ENCODE measurements around the gene SUFU. TPM values are rescaled to one million over a fixed set of nuclear protein-coding genes. Genes with fewer than 3 reads are reported as not detected.

Gene SUFU
- total and polyA plus RNA-seq, 2 experiments from 2014 or later = 2.8 to 5.6 TPM

DNA sequence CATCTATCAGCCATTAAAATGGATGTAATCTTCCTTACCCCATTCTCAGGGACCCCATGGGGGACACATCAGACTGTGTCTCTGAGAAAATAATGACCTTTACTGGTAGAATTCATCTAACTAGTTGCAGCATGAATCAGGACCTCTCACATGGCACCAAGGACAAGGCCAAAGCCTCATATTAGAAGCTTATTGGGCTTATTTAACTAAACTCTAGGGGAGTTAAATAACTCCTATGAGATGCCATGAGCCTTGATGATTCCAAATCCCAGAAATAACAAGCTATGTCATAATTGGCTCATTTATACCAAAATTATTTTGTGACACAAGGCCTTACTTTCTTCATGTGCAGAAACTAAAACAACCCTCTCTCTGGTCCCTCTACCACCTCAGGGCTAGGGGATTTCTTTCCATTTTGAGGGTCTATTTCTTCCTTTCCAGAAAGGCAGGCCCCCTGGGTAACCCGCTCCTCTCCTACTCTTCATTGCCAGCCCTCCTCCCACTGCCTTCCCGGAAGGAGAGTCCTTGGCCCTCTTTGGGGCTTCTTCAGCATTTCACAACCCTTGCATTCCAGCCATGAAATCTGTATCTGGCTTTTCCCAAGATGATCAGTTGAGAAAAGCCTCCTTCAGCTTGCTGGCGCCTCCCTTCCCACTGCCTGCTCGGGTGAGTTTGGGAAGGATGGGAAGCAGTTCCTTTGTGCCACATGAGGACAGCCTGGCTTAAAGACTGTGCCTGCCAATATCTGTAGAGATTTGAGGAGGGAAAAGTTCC is 98.7 kb downstream of the SUFU start:
- Mint-ChIP-seq H3K9me3 (no peaks in the 10 kb centered on the region; the same call in 2 of the 3 replicates), H3K36me3 (ENCODE audit: low read depth) (no peaks in the 10 kb centered on the region), H3K4me3 (no peak overlapping the region), H3K27me3 (ENCODE audit: insufficient read depth, low read depth, poor library complexity) (peaks cover 2% of the 10 kb centered on the region), H3K4me1 (no peaks in the 10 kb centered on the region), H3K27ac (no peak overlapping the region)
- Histone ChIP-seq H4K20me1 (replicated peaks; ENCODE audit: insufficient read depth) (no peaks in the 10 kb centered on the region), H3K36me3 (ENCODE audit: insufficient read depth) (no peaks in the 10 kb centered on the region), H3F3A (replicated peaks; ENCODE audit: low read depth) (no peaks in the 10 kb centered on the region), H3K27ac (ENCODE audit: low read depth) (no peak overlapping the region), H2AFZ (no peak overlapping the region), H3K4me2 (no peak overlapping the region), H3K4me1 (ENCODE audit: insufficient read depth) (no peaks in the 10 kb centered on the region), H3K79me2 (replicated peaks; ENCODE audit: insufficient read depth) (no peaks in the 10 kb centered on the region), H3K4me3 (no peak overlapping the region), H3K27me3 (ENCODE audit: insufficient read depth) (no peaks in the 10 kb centered on the region), H3K9me2 (ENCODE audit: insufficient read depth) (no peaks in the 10 kb centered on the region)
- ATAC-seq (no peak), DNase-seq (ENCODE audit: low spot score) (no peak)
- TF ChIP-seq EZH2 (IDR thresholded peaks at IDR 0.05; ENCODE audit: low read depth, unreplicated experiment) (no peak), JUNB (IDR thresholded peaks at IDR 0.05; ENCODE audit: unreplicated experiment) (no peak), ZNF114 (CRISPR knock-in tag; IDR thresholded peaks at IDR 0.05) (no peak), STAT1 (IDR thresholded peaks at IDR 0.05; ENCODE audit: unreplicated experiment) (no peak), CREB1 (CRISPR knock-in tag; IDR thresholded peaks at IDR 0.05; ENCODE audit: low read depth) (no peak), NANOG (IDR thresholded peaks at IDR 0.05; ENCODE audit: borderline replicate concordance) (no peak), EZH2phosphoT487 (IDR thresholded peaks at IDR 0.05; ENCODE audit: unreplicated experiment) (no peak), POLR2AphosphoS5 (IDR thresholded peaks at IDR 0.05; ENCODE audit: low read depth) (no peak), ZNF331 (CRISPR knock-in tag; IDR thresholded peaks at IDR 0.05; ENCODE audit: low read depth) (no peak)
- TF ChIP-seq, protein P1, sequence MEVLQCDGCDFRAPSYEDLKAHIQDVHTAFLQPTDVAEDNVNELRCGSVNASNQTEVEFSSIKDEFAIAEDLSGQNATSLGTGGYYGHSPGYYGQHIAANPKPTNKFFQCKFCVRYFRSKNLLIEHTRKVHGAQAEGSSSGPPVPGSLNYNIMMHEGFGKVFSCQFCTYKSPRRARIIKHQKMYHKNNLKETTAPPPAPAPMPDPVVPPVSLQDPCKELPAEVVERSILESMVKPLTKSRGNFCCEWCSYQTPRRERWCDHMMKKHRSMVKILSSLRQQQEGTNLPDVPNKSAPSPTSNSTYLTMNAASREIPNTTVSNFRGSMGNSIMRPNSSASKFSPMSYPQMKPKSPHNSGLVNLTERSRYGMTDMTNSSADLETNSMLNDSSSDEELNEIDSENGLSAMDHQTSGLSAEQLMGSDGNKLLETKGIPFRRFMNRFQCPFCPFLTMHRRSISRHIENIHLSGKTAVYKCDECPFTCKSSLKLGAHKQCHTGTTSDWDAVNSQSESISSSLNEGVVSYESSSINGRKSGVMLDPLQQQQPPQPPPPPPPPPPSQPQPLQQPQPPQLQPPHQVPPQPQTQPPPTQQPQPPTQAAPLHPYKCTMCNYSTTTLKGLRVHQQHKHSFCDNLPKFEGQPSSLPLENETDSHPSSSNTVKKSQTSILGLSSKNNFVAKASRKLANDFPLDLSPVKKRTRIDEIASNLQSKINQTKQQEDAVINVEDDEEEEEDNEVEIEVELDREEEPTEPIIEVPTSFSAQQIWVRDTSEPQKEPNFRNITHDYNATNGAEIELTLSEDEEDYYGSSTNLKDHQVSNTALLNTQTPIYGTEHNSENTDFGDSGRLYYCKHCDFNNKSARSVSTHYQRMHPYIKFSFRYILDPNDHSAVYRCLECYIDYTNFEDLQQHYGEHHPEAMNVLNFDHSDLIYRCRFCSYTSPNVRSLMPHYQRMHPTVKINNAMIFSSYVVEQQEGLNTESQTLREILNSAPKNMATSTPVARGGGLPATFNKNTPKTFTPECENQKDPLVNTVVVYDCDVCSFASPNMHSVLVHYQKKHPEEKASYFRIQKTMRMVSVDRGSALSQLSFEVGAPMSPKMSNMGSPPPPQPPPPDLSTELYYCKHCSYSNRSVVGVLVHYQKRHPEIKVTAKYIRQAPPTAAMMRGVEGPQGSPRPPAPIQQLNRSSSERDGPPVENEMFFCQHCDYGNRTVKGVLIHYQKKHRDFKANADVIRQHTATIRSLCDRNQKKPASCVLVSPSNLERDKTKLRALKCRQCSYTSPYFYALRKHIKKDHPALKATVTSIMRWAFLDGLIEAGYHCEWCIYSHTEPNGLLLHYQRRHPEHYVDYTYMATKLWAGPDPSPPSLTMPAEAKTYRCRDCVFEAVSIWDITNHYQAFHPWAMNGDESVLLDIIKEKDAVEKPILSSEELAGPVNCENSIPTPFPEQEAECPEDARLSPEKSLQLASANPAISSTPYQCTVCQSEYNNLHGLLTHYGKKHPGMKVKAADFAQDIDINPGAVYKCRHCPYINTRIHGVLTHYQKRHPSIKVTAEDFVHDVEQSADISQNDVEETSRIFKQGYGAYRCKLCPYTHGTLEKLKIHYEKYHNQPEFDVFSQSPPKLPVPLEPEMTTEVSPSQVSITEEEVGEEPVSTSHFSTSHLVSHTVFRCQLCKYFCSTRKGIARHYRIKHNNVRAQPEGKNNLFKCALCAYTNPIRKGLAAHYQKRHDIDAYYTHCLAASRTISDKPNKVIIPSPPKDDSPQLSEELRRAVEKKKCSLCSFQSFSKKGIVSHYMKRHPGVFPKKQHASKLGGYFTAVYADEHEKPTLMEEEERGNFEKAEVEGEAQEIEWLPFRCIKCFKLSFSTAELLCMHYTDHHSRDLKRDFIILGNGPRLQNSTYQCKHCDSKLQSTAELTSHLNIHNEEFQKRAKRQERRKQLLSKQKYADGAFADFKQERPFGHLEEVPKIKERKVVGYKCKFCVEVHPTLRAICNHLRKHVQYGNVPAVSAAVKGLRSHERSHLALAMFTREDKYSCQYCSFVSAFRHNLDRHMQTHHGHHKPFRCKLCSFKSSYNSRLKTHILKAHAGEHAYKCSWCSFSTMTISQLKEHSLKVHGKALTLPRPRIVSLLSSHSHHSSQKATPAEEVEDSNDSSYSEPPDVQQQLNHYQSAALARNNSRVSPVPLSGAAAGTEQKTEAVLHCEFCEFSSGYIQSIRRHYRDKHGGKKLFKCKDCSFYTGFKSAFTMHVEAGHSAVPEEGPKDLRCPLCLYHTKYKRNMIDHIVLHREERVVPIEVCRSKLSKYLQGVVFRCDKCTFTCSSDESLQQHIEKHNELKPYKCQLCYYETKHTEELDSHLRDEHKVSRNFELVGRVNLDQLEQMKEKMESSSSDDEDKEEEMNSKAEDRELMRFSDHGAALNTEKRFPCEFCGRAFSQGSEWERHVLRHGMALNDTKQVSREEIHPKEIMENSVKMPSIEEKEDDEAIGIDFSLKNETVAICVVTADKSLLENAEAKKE (CRISPR knock-in tag; IDR thresholded peaks at IDR 0.05) = no peak
- TF ChIP-seq, protein P2, sequence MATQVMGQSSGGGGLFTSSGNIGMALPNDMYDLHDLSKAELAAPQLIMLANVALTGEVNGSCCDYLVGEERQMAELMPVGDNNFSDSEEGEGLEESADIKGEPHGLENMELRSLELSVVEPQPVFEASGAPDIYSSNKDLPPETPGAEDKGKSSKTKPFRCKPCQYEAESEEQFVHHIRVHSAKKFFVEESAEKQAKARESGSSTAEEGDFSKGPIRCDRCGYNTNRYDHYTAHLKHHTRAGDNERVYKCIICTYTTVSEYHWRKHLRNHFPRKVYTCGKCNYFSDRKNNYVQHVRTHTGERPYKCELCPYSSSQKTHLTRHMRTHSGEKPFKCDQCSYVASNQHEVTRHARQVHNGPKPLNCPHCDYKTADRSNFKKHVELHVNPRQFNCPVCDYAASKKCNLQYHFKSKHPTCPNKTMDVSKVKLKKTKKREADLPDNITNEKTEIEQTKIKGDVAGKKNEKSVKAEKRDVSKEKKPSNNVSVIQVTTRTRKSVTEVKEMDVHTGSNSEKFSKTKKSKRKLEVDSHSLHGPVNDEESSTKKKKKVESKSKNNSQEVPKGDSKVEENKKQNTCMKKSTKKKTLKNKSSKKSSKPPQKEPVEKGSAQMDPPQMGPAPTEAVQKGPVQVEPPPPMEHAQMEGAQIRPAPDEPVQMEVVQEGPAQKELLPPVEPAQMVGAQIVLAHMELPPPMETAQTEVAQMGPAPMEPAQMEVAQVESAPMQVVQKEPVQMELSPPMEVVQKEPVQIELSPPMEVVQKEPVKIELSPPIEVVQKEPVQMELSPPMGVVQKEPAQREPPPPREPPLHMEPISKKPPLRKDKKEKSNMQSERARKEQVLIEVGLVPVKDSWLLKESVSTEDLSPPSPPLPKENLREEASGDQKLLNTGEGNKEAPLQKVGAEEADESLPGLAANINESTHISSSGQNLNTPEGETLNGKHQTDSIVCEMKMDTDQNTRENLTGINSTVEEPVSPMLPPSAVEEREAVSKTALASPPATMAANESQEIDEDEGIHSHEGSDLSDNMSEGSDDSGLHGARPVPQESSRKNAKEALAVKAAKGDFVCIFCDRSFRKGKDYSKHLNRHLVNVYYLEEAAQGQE (IDR thresholded peaks at IDR 0.05; ENCODE audit: unreplicated experiment) = no peak
- TF ChIP-seq, protein P3, sequence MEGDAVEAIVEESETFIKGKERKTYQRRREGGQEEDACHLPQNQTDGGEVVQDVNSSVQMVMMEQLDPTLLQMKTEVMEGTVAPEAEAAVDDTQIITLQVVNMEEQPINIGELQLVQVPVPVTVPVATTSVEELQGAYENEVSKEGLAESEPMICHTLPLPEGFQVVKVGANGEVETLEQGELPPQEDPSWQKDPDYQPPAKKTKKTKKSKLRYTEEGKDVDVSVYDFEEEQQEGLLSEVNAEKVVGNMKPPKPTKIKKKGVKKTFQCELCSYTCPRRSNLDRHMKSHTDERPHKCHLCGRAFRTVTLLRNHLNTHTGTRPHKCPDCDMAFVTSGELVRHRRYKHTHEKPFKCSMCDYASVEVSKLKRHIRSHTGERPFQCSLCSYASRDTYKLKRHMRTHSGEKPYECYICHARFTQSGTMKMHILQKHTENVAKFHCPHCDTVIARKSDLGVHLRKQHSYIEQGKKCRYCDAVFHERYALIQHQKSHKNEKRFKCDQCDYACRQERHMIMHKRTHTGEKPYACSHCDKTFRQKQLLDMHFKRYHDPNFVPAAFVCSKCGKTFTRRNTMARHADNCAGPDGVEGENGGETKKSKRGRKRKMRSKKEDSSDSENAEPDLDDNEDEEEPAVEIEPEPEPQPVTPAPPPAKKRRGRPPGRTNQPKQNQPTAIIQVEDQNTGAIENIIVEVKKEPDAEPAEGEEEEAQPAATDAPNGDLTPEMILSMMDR (conservative IDR thresholded peaks at IDR 0.05; ENCODE audit: low read depth in 2 of 2) = no peak
- TF ChIP-seq, protein P4, sequence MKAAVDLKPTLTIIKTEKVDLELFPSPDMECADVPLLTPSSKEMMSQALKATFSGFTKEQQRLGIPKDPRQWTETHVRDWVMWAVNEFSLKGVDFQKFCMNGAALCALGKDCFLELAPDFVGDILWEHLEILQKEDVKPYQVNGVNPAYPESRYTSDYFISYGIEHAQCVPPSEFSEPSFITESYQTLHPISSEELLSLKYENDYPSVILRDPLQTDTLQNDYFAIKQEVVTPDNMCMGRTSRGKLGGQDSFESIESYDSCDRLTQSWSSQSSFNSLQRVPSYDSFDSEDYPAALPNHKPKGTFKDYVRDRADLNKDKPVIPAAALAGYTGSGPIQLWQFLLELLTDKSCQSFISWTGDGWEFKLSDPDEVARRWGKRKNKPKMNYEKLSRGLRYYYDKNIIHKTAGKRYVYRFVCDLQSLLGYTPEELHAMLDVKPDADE (IDR thresholded peaks at IDR 0.05) = no peak
